Measurements from ENCODE around the gene SPSB3. TPM values are rescaled to one million over a fixed set of nuclear protein-coding genes. Genes with fewer than 3 reads are reported as not detected.

SPSB3 gene
- total RNA-seq, 1 donor from 2014 or later, result 51.2 TPM

DNA sequence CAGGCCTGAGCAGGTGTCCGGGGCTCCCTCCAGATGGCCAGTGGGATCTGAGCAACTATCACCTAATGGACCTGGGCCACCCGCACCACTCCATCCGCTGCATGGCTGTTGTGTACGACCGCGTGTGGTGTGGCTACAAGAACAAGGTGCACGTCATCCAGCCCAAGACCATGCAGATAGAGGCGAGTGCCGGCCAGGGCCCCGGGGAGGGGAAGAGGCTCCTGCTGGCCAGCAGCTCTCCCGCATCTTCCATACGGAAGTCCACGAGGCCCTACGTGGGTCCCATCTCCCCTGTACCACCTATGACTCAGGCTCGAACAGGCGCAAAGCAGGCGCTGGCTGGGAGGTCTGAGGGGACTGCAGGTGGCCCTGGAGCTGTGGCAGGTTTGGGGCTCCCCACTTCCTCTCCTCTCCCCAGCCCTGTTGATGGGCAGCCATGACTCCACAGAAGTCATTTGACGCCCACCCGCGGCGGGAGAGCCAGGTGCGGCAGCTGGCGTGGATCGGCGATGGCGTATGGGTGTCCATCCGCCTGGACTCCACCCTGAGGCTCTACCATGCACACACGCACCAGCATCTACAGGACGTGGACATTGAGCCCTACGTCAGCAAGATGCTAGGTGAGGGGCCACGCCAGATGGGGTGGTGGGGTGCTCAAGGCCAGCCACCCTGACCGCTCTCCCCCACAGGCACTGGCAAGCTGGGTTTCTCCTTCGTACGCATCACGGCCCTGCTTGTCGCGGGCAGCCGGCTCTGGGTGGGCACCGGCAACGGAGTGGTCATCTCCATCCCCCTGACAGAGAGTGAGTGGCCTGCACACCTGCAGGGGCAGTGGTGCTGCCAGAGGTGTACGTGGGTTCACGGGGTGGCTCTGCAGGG lies 15.0 kb downstream of the SPSB3 start:
- H3K27ac Mint-ChIP-seq, result no peak overlapping the region
- H3K27me3 Mint-ChIP-seq, result no peaks in the 10 kb centered on the region
- H3K4me1 Mint-ChIP-seq (ENCODE audit: unreplicated experiment), result no peaks in the 10 kb centered on the region

GRCh38 chr16:1766701-1767100 lies 15.7 kb downstream of the SPSB3 start:
- Mint-ChIP-seq H3K9me3 (no peaks in the 10 kb centered on the region), H3K36me3 (no peaks in the 10 kb centered on the region), H3K4me3 (no peak overlapping the region), H3K4me1 (ENCODE audit: unreplicated experiment) (no peaks in the 10 kb centered on the region), H3K27ac (no peak overlapping the region), H3K27me3 (no peaks in the 10 kb centered on the region)
- TF ChIP-seq, protein P1, sequence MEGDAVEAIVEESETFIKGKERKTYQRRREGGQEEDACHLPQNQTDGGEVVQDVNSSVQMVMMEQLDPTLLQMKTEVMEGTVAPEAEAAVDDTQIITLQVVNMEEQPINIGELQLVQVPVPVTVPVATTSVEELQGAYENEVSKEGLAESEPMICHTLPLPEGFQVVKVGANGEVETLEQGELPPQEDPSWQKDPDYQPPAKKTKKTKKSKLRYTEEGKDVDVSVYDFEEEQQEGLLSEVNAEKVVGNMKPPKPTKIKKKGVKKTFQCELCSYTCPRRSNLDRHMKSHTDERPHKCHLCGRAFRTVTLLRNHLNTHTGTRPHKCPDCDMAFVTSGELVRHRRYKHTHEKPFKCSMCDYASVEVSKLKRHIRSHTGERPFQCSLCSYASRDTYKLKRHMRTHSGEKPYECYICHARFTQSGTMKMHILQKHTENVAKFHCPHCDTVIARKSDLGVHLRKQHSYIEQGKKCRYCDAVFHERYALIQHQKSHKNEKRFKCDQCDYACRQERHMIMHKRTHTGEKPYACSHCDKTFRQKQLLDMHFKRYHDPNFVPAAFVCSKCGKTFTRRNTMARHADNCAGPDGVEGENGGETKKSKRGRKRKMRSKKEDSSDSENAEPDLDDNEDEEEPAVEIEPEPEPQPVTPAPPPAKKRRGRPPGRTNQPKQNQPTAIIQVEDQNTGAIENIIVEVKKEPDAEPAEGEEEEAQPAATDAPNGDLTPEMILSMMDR (conservative IDR thresholded peaks at IDR 0.05), result no peak
- no peak for DNase-seq (ENCODE audit: extremely low spot score, unreplicated experiment)

More for the DNA sequence above, 15.0 kb downstream of the SPSB3 start:
- H3K36me3 Mint-ChIP-seq, result peaks cover 4% of the 10 kb centered on the region
- TF ChIP-seq, protein P1 (conservative IDR thresholded peaks at IDR 0.05), result no peak
- DNase-seq (ENCODE audit: extremely low spot score, unreplicated experiment), result no peak
- H3K4me3 Mint-ChIP-seq, result no peak overlapping the region
- H3K9me3 Mint-ChIP-seq, result no peaks in the 10 kb centered on the region

- no peak for DNase-seq (ENCODE audit: extremely low spot score, unreplicated experiment)
- H3K36me3 Mint-ChIP-seq, result no peaks in the 10 kb centered on the region
- no peak overlapping the region for H3K4me3 Mint-ChIP-seq
- TF ChIP-seq, protein P1 (conservative IDR thresholded peaks at IDR 0.05), result no peak
- H3K4me1 Mint-ChIP-seq (ENCODE audit: unreplicated experiment), result no peaks in the 10 kb centered on the region
- H3K9me3 Mint-ChIP-seq, result no peaks in the 10 kb centered on the region
- no peaks in the 10 kb centered on the region for H3K27me3 Mint-ChIP-seq
- H3K27ac Mint-ChIP-seq, result no peak overlapping the region
These were observed 16.1 kb downstream of the SPSB3 start for GRCh38 chr16:1766231-1766630.

DNA sequence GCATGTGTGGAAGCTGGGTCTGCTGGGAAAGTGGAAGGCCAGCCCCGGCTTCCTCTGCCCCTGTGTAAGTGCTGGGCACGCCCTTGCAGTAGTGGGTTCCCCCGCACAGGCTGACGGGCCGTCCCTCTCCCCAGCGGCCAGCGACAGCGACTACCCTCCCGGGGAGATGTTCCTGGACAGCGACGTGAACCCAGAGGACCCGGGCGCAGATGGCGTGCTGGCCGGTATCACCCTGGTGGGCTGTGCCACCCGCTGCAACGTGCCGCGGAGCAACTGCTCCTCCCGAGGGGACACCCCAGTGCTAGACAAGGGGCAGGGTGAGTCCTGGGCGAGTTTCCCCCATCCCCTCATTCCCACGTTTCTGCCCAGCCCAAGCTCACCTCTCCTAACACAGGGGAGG lies 16.5 kb downstream of the SPSB3 start:
- no peaks in the 10 kb centered on the region for H3K9me3 Mint-ChIP-seq
- no peaks in the 10 kb centered on the region for H3K36me3 Mint-ChIP-seq
- no peak overlapping the region for H3K27ac Mint-ChIP-seq
- H3K4me1 Mint-ChIP-seq (ENCODE audit: unreplicated experiment), result no peaks in the 10 kb centered on the region
- no peak for DNase-seq (ENCODE audit: extremely low spot score, unreplicated experiment)
- H3K27me3 Mint-ChIP-seq, result no peaks in the 10 kb centered on the region
- H3K4me3 Mint-ChIP-seq, result no peak overlapping the region
- TF ChIP-seq, protein P1 (conservative IDR thresholded peaks at IDR 0.05), result no peak

GRCh38 chr16:1764971-1765370 lies 17.4 kb downstream of the SPSB3 start:
- H3K9me3 Mint-ChIP-seq, result no peaks in the 10 kb centered on the region
- no peaks in the 10 kb centered on the region for H3K4me1 Mint-ChIP-seq (ENCODE audit: unreplicated experiment)
- TF ChIP-seq, protein P1 (conservative IDR thresholded peaks at IDR 0.05), result no peak
- H3K4me3 Mint-ChIP-seq, result no peak overlapping the region
- no peaks in the 10 kb centered on the region for H3K27me3 Mint-ChIP-seq
- no peaks in the 10 kb centered on the region for H3K36me3 Mint-ChIP-seq
- no peak overlapping the region for H3K27ac Mint-ChIP-seq
- DNase-seq (ENCODE audit: extremely low spot score, unreplicated experiment), result no peak
